ENCODE results near the gene KLHL6.
"Not testable (repeated sequence)": the region's sequence is repeated elsewhere in the genome, so short reads cannot be mapped to it uniquely, and the experiment has no call there.

Gene KLHL6

DNA sequence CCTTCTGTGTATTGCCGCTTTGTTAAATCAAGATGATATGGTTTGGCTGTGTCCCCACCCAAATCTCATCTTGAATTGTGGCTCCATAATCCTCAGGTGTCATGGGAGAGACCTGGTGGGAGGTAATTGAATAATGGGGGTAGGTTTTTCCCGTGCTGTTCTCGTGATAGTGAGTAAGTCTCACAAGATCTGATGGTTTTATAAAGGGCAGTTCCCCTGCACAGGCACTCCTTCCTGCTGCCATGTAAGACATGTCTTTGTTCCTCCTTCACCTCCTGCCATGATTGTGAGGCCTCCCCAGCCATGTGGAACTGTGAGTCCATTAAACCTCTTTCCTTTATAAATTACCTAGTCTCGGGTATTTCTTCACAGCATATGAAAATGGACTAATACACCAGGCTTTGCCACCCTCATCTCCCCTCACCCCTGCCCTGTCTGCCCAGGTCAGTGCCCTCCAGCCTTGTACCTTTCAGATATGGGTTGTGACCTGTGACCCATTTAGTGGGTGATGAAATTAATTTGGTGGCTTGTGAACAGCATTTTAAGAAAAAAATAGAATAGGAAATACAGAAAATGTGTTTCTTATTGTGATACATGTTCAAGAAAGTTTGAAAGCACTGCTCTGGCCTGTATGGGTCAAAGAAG is 71.0 kb downstream of the KLHL6 start:
- DNase-seq = no peak

DNA sequence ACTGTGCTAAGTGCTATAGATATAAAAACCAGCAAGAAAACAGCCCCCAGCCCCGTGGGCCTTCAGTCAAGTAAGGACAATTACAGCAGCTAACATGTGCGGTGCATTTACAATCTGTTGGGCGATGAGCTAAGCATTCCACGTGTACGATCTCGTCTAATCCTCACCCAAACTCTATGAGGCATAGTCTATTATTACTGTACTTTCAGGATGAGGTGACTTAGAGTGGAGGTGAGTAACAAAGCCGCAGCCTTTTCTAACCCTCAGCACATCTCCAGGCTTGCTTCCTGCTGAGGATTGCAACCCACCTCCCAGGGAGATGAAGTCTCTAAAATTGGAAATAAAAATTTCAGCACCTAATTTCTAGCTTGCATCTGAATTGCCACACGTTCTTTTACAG is 73.9 kb downstream of the KLHL6 start:
- DNase-seq = no peak

- no peak for DNase-seq
Observed at GRCh38 chr3:183478501-183478900, 77.0 kb downstream of the KLHL6 start.

DNA sequence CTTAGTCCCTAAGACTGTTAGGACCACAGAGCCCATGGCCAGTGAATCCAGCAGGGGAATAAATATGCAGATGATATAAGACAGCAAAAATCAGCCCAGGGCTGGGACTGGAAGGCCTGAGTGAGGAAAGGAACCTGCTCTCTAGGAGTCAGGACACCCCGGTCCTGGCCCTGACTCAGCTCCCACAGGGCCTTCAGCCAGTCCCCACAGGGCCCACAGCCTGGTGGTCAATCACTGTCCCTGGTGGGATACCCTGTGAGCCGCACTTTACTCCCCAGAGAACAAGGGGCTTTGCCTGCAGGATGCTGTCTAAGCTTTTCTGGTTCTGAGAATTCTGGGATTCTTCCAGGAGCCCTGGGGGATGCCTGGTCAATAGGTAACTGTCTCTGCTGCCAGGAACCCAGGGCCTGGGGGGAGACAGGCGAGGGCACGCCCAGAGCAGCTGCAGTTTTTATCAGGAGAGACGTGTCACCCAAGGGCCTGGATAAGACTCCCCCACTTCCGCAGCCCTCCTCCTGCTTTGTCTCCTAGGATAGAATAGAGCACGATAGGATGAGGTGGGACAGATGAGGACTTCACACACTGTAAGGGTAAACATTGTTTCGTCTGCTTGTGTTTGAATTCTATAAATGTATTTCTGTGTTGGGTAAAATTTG is 77.6 kb downstream of the KLHL6 start:
- DNase-seq = no peak

- DNase-seq = not testable (repeated sequence)
Observed at GRCh38 chr3:183475764-183476162, 79.7 kb downstream of the KLHL6 start.

- no peak for DNase-seq
Observed at GRCh38 chr3:183475016-183475763, 80.3 kb downstream of the KLHL6 start.

- no peak for DNase-seq
Observed at GRCh38 chr3:183473969-183474368, 81.5 kb downstream of the KLHL6 start.

- no peak for DNase-seq
Observed at GRCh38 chr3:183472155-183472554, 83.4 kb downstream of the KLHL6 start.

GRCh38 chr3:183468424-183468823 is 87.1 kb downstream of the KLHL6 start:
- DNase-seq = no peak

DNA sequence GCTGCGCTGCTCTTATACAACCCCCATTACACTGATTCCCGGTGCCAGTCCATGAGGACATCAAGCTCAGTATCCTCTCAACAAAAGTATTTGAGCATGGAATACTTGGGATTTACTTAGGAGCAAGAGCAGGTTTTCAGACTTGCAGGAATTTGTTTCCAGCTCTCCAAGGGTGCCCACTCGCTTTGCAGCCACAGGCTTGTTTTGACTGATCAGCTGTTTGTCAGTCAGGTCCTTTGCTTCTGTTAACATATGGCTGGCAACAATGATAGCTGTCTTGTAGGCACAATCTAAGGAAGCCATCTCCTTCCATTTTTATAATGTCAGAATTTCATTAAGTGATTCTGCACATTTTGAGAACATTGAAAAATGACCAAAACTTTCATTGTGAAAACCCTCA is 88.9 kb downstream of the KLHL6 start:
- DNase-seq = no peak

DNA sequence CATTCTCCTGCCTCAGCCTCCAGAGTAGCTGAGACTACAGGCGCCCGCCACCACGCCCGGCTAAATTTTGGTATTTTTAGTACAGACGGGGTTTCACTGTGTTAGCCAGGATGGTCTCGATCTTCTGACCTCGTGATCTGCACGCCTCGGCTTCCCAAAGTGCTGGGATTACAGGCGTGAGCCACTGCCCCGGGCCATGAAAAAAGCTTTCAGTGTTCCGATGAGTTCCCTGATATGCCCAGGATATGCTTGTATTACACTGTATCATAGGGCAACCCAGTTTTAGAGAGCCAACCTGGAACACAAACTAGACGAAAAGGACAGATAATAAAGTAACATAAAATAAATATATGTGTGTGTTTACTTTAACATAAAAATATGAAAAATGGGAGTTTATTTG is 89.8 kb downstream of the KLHL6 start:
- DNase-seq = not testable (repeated sequence)

DNA sequence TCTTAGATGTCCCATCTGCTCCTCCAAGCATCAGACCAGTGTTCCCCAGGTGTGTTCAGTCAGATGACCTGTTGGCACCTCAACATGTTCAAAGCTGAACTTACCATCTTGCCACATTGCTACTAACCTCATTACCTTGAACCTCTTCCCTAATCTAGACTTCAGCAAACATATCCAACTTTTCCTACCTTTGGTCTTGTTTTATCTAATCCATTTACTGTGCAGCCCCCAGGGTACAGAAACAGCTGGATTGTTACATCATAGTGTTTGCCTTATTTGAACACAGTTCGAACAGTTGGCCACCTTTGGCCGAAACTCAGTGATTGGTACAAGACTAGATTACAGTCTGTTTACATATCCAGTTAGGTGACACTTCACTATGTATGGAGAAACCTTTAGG is 91.0 kb downstream of the KLHL6 start:
- DNase-seq = no peak

GRCh38 chr3:183460081-183461055 is 95.1 kb downstream of the KLHL6 start:
- no peak for DNase-seq

DNA sequence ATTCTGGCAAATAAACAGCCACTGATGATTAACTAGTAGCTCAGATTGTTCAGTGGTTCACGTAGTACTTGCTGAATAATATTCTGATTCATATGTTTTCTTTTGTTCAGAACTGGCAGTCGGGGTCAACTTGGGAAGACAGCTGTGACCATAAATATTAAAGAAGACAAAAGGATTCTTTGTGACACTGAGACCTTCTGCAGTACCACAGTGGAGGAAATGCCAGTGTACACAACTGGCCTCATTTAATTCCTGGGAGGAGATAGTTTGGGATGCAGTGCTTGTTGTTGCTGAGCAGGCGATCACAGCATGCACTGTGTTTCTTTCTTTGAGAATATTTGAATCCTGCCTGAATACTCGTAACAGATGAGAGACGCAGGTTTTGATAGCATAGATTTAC is 100.4 kb downstream of the KLHL6 start:
- DNase-seq = no peak

DNA sequence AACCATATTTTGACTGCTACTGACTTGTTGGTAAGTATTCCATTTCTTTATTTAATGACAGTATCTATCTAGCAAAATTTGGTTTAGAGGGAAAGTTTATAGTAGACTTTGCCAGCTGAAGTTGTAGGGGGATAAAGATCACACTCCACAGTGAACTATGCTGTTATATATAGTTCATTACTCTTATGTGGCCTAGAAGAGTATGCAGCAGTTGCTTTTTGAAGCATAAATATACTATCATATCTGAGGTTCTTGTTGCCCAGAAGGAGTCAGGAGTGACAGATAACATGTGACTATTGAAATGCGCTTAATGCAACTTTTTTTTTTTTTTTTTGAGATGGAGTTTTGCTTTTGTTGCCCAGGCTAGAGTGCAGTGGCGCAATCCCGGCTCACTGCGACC is 101.4 kb downstream of the KLHL6 start:
- no peak for DNase-seq

GRCh38 chr3:183449791-183450190 is 105.7 kb downstream of the KLHL6 start:
- no peak for DNase-seq

DNA sequence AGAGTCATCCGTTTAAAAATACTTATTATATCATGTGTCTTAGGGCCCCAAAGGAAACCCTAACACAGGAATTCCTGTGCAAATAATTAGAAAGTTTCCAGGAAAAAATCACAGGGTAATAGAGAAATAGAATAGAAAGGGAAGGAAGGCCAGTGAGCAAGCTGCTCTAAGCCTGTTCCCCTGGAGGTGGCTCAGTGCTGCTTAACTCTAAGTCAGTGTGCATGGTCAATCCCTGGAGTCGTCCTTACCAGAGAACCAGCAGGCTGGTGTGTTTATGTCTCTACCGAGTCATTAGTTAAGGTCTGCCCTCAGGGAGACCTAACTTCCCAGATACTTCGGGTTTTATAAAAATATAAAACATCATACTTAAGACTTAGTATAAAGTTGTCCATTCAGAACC is 106.1 kb downstream of the KLHL6 start:
- DNase-seq = no peak

DNA sequence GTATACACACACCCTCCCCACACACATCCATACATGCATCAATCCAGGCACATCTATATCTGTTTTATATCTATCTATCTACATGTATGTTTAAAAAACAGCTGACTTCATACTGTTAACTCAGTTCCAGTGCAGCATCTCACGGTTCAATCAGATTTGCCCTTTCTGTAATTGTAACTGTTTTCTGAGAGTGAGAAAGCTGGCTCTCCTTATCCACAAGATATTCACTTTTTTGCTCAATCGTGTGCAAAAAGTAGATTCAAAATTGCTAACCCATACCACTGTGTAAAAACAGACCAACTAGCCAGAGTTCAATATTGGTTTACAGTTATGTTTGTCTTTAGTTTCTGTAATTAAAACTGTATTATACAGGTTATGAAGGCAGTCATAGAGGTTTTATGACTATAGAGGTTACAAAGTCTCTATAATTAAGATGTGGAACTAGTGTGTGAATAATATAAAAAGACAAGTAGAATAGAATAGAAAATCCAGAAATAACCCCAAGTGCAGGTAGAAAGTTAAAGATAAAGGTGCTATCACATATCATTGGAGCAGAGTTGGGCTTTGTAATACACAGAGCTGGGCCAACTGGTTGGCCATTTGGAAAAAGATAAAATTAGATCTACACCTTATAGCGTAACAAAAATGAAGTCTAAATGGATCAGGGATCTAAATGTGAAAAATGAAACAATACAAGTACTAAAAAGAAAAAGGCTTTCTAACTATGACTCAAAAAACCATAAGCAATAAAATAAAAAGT is 107.0 kb downstream of the KLHL6 start:
- DNase-seq = no peak

GRCh38 chr3:183447206-183448001 is 108.1 kb downstream of the KLHL6 start:
- peak; percentile 73 for DNase-seq

DNA sequence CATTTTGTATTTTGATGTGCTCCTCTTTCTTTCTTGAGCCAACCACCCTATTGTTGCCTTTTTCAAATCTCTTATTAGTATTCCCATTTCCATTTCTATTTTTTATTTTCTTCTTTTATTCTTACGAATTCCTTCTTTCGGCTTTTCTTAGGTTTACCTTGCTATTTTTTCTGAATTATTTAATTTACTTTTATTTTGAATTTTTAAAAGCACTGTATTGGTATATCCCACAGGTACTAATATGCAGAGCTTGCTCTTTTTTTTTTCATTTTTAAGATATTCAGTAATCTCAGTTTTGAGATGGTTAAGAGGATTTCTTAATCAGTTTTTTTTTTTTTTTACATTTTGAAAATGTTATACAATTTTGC is 108.7 kb downstream of the KLHL6 start:
- no peak for DNase-seq

GRCh38 chr3:183444748-183445147 is 110.8 kb downstream of the KLHL6 start:
- no peak for DNase-seq
